ENCODE measurements around the gene ART5.
"Not testable (repeated sequence)": the region's sequence is repeated elsewhere in the genome, so short reads cannot be mapped to it uniquely, and the experiment has no call there.

ART5 gene

GRCh38 chr11:3658252-3658651 lies 16.5 kb upstream of the ART5 start:
- in situ Hi-C loops (cut with MboI; ENCODE audit: low sequenced_read_pairs): no loop called here

DNA sequence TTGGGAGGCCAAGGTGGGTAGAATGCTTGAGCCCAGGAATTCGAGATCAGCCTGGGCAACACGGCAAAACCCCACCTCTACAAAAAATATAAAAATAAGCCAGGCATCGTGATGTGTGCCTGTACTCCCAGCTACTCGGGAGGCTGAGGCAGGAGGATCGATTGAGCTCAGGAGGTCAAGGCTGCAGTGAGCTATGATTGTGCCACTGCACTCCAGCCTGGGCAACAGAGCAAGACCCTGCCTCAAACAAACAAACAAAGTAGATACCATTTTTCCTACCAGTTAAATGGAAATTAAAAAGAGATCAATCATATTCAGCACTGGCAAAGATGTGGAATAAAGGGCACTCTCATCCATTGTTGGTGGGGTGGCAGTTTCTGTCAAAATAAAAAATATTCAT lies 15.5 kb upstream of the ART5 start:
- in situ Hi-C loops (cut with MboI; ENCODE audit: low sequenced_read_pairs): not testable (repeated sequence)

GRCh38 chr11:3655547-3655946 lies 13.8 kb upstream of the ART5 start:
- in situ Hi-C loops (cut with MboI; ENCODE audit: low sequenced_read_pairs): no loop called here

- in situ Hi-C loops (cut with MboI; ENCODE audit: low sequenced_read_pairs): not testable (repeated sequence)
Measured at GRCh38 chr11:3652514-3652913, 10.7 kb upstream of the ART5 start.

DNA sequence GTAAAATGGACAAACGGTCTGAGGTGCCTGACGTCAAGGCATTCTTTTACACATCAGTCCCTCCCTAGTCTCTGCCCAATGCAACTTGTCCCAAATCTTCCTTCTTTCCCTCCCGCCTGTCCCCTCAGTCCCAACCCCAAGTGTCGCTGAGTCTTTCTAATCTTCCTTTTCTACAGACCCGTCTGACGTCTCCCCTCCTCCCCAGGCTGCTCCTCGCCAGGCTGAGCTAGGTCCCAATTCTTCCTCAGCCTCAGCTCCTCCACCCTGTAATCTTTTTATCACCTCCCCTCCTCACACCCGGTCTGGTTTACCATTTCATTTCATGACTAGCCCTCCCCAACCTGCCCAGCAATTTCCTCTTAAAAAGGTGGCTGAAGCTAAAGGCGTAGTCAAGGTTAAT lies 7.6 kb upstream of the ART5 start:
- in situ Hi-C loops (cut with MboI; ENCODE audit: low sequenced_read_pairs): not testable (repeated sequence)

DNA sequence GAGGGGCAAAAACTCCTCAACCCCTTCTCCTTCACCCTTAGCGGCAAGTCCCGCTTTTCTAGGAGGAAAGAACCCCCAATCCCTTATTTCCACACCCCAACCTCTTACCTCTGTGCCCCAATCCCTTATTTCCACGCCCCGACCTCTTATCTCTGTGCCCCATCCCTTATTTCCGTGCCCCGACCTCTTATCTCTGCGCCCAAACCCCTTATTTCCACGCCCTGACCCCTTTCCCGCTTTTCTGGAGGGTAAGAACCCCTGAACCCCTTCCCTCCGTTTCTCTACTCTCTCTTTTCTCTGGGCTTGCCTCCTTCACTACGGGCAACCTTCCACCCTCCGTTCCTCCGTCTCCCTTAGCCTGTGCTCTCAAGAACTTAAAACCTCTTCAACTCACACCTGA lies 7.1 kb upstream of the ART5 start:
- in situ Hi-C loops (cut with MboI; ENCODE audit: low sequenced_read_pairs): not testable (repeated sequence)

DNA sequence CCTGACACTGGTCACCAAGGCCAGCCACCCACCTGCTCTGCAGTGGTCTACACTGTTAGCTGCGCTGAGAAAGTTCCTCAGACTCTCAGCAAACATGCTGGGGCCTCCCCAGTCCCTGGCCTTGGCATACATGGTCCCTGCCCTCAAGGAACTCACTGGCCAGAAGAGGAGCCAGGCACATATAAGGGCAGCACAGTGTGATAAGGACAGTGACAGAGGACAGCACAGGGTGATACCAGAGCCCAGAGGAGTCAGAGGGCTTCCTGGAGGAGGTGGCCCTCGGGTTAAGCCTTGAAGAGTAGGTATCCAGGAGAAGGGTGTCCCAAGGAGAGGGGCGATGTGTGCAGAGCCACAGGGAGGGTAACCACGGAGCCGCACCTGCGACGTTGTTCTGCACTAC lies 3.8 kb upstream of the ART5 start:
- in situ Hi-C loops (cut with MboI; ENCODE audit: low sequenced_read_pairs): no loop called here

DNA sequence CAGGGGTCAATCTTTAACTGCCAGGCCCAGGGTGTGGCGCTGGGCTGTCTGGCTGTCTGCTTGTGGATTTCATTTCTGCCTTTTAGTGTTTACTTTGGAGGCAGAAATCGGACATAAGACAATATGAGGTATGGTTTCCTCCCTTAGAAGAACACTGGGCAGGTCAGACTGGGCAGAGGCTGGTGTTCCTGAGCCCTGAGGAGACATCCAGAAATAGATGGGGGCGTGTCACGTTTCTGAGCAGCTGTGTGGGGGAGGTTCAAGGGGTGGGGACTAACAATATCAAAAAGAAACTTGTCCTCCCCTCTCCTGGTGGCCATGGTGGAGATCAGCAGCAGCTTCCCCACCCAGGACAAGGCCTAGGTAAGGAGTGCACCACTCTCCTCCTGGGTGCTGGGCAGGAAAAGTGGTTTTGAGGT lies 3.0 kb upstream of the ART5 start, which contains the start of gene ART1:
TSS of gene ART1 (plus strand) at position 312 of the 419 bp plus-strand sequence. CDS start 14,086 bp downstream, outside the sequence.
- in situ Hi-C loops (cut with MboI; ENCODE audit: low sequenced_read_pairs): no loop called here

- in situ Hi-C loops (cut with MboI; ENCODE audit: low sequenced_read_pairs): not testable (repeated sequence)
Measured at GRCh38 chr11:3643102-3643546, 1.3 kb upstream of the ART5 start.

DNA sequence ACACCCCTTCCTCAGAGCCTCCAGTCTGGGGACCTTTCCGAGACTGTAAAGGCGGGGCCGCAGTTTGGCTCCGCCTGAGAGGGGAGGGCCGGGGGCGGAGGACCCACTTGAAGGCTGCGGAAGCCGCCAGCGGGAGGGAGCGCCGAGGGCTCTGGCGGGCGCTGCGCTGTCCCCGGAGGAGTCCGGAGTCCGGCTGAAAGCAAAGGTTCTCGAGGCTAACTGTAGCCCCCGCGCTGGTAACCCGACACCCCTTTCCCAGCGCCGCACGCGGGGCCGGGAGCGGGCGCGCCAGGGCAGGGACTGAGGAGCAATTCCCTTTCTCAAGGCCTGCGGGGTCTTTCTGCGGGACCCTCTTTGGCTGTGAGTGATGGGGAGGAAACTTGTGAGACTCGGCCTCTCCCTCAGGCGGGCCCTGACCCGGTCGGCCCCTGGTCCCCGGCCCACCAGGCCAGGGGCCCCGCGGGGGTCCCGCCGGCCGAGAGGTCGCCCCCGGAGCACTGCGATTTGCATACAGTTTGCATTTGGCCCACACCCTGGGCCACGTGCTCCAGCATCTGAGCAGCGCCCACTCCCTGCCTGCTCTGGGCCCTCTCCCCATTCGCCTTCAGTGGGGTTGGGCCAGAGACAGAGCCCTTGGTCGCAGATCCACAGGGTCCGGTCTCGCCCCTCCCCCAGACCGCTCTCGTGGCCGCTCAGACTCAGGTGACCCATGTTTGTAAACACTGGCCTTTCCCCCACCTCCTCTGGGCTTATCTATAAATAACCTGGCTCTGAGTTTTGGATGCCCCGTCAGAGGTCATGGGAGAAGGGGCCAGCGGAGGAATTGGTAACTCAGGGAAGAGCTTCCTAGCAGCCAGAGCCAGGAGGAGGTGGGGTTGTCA lies 519 bp upstream of the ART5 start:
- in situ Hi-C loops (cut with MboI; ENCODE audit: low sequenced_read_pairs): no loop called here

DNA sequence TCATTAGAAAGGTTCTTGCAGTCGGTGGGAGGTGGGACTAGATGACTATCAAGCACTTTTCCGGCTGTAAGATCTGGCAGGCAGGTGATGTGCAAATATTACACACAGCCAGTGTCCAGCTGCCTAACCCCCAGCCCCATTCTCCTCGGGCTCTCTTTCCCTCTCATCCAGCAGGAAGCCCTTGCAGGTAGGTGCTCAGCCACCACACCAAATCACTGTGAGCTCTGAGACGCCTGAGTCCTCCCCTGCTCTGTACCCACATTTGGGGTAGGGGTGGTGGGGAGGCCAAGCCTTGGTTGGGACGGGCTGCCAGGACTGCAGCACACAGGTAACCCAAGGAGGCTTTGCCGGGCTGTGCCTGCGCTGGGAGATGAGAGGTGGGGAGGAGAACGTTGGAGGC lies 601 bp downstream of the ART5 start:
- in situ Hi-C loops (cut with MboI; ENCODE audit: low sequenced_read_pairs): no loop called here

GRCh38 chr11:3639841-3640240 lies 2.0 kb downstream of the ART5 start:
- in situ Hi-C loops (cut with MboI; ENCODE audit: low sequenced_read_pairs): no loop called here

GRCh38 chr11:3638513-3638912 lies 3.3 kb downstream of the ART5 start:
- in situ Hi-C loops (cut with MboI; ENCODE audit: low sequenced_read_pairs): no loop called here

DNA sequence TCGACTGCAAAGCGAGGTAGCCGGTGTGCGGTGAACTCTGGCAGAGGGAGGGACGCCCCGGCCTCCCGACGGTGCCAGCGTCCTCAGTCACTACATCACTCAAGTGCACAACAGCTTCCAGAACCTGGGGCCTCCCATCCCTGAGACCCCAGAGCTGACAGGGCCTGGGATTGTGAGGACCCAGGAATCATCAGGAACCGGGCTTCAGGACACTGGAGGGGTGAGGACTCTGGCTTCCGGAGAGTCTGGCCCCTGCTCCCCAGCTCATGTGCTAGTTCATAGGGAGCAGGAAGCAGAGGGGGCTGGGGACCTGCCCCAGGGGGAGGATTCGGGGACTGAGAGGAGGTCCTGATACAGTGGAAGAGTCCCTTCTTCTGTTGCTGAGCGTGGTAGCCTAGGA lies 4.6 kb downstream of the ART5 start:
- in situ Hi-C loops (cut with MboI; ENCODE audit: low sequenced_read_pairs): no loop called here

- in situ Hi-C loops (cut with MboI; ENCODE audit: low sequenced_read_pairs): no loop called here
Measured at GRCh38 chr11:3635641-3636375, 6.0 kb downstream of the ART5 start.

DNA sequence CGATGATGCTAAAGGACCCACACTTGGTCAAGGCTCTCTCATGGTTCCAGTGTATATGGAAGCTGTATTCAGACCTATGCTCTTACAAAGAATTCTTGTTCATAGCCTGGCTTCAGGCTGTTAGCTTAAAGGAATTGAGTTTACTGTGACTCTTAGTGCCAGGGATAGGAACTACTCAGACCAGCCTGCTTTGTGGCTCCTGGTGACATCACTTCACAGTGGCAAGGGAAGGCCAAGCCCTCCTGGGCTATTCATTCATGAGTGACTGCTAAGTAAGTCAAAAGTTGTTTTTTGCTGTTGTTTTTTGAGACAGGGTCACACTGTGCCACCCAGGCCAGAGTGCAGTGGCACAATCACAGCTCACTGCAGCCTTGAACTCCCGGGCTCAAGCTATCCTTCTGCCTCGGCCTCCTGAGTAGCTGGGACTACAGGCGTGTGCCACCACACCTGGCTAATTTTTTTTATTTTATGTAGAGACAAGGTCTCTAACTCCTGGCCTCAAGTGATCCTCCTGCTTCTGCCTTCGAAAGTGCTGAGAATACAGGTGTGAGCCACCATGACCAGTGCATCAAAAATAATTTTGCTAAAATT lies 9.6 kb downstream of the ART5 start:
- in situ Hi-C loops (cut with MboI; ENCODE audit: low sequenced_read_pairs): no loop called here

DNA sequence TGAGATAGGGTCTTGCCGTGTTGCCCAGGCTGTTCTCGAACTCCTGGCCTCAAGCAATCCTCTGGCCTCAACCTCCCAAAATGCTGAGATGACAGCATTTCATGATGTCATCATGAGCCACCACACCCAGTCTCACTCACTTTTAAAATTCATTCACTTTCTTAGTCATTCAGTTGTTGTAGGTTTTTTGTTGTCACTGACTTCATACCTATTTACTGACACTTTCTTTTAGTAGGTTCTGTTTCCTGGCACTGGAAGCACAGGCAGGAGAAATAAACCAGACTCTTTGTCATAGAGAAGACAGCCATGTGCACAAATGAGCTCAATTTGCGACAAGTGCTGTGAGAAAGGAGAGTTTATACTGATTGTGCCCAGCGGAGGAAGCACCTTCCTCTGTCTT lies 10.5 kb downstream of the ART5 start:
- in situ Hi-C loops (cut with MboI; ENCODE audit: low sequenced_read_pairs): no loop called here

DNA sequence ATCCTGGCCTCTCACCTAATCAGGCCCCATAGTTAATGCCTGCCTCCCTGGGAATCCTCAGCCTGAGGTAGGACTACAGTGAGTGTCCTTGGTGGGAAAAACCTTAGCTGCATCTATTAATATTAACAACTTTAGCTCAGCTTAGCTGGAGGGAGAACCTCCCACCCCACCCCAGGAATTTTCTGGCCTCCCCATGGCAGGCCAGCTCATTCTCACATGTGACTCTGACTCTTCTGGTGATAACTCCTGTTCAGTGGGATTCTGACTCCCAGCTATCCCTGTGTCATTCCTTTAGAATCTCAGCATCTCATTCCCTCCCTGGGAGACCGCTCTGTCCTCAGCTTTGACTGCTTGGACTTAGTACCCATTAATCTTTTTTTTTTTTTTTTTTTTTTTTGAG lies 14.5 kb downstream of the ART5 start:
- in situ Hi-C loops (cut with MboI; ENCODE audit: low sequenced_read_pairs): no loop called here

- in situ Hi-C loops (cut with MboI; ENCODE audit: low sequenced_read_pairs): no loop called here
Measured at GRCh38 chr11:3626250-3626960, 15.4 kb downstream of the ART5 start.

- in situ Hi-C loops (cut with MboI; ENCODE audit: low sequenced_read_pairs): no loop called here
Measured at GRCh38 chr11:3623767-3624458, 17.9 kb downstream of the ART5 start.
